Measurements from ENCODE around the gene LCN10. TPM values are rescaled to one million over a fixed set of nuclear protein-coding genes. Genes with fewer than 3 reads are reported as not detected.
"Not testable (repeated sequence)": the region's sequence is repeated elsewhere in the genome, so short reads cannot be mapped to it uniquely, and the experiment has no call there.

LCN10 gene
- total RNA-seq = 8.3 TPM

DNA sequence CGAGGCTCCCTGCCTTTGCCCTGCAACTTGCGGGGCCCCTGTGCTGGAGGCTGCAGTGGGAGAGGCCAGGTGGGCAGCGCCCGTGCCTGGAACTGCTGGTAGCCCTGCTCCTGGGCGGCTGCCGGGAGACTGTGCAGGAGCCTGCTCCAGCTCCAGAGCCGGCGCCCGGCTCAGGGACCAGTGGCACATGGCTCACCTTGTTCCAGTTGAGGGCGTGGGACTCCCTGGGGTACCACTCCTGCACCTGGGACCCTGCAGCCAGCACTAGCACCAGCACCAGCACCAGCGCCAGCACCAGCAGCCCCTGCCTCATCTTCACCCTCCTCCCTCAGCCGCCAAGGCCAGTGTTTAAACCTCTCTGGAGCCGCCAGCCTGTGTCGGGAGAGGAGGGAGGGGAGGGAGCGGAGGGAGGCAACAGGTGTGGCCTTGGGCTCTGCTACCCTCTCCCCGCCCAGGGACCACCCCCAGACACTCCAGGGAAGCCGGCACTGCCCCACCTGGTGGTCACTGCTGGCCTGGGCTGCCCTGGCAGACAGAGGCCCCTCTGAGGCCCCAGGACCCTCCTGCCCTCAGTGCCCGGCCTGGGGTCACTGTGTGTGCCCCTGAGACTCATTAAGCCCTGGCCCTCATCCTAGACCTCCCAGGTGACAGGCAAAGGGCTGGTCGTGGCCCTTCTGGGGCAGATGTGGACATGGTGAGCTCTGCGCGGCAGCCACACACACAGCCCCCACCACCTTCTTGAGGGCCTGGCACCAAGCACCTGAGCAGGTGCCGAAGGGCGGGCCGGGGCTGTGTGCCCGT is at the start of gene LCN10:
Gene LCN10, minus strand, starts transcription at position 350 of the 801 bp plus-strand sequence. Its CDS starts 37 bp downstream, at position 313.
- no peaks in the 10 kb centered on the region for H3K9me3 ChIP-seq
- peaks cover 3% of the 10 kb centered on the region for H3K27me3 ChIP-seq
- peaks cover 33% of the 10 kb centered on the region for H3K4me1 ChIP-seq
- no peak for TF ChIP-seq CTCF (IDR thresholded peaks at IDR 0.05)
- TF ChIP-seq POLR2AphosphoS5 (IDR thresholded peaks at IDR 0.05; ENCODE audit: insufficient read depth in 1 of 2, low read depth in 1 of 2) = no peak
- no peak for TF ChIP-seq POLR2A (IDR thresholded peaks at IDR 0.05)
- no peak within 1 kb of the TSS for H3K27ac ChIP-seq
- H3K4me3 ChIP-seq = peak within 1 kb of the TSS in 1 of 2 donors; percentile 3
- DNase-seq (ENCODE audit: extremely low spot score in 2 of 2) = no peak
- intact Hi-C loops (cut with DNase I) = no loop called here
- no peaks in the 10 kb centered on the region for H3K36me3 ChIP-seq

DNA sequence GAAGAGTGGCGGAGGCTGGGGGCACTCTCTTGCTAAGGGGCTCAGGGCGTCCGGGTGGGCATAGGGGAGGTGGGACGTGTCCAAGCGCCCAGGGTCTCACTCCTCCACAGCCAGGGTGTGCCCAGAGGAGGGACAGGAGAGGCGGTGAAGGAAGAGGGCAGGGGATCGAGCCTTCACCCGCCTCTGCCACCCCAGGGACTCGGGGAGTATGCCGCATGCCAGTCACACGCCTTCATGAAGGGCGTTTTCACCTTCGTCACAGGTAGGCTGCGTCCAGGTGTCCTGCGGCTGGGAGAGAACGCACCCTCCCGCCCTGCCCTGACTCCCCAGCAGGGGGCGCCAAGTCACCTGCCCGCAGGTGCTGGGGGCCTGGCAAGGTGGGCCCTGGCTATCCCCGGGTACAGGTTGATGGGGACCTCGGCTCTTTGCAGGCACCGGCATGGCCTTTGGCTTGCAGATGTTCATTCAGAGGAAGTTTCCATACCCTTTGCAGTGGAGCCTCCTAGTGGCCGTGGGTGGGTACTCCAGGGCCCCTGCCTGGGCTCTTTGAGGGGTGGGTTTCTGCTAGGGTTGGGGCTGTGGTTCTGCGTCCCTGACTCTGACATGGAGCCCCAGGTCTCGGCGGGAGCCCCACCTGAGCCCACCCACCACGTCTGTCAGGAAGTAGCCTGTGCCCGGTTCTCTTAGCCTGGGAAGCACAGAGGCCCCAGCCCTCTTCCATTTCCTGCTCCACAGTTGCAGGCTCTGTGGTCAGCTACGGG is 49.0 kb upstream of the LCN10 start:
- TF ChIP-seq POLR2A (IDR thresholded peaks at IDR 0.05) (no peak), CTCF (IDR thresholded peaks at IDR 0.05) (peak; percentile 59 to 72 (median 70)), POLR2AphosphoS5 (IDR thresholded peaks at IDR 0.05; ENCODE audit: insufficient read depth in 1 of 2, low read depth in 1 of 2) (peak in 1 of 2 donors; percentile 51)
- peak overlapping the region; percentile 78 to 79 for H3K4me3 ChIP-seq
- intact Hi-C loops (cut with DNase I) = loop anchor here (2.0 kb wide), 2 partner anchors 93 to 237 kb away; partner anchors contain the start of gene ABCA2
- no peaks in the 10 kb centered on the region for H3K36me3 ChIP-seq
- peaks cover 26% of the 10 kb centered on the region for H3K4me1 ChIP-seq
- no peaks in the 10 kb centered on the region for H3K9me3 ChIP-seq
- peak overlapping the region; percentile 97 for H3K27ac ChIP-seq
- no peaks in the 10 kb centered on the region for H3K27me3 ChIP-seq
- DNase-seq (ENCODE audit: extremely low spot score in 2 of 2) = no peak

- intact Hi-C loops (cut with DNase I) = loop anchor here (2.0 kb wide), 2 partner anchors 94 to 238 kb away; partner anchors contain the start of gene ABCA2
- peaks cover 26% of the 10 kb centered on the region for H3K4me1 ChIP-seq
These were observed 48.1 kb upstream of the LCN10 start, which contains the start of gene TMEM141 for GRCh38 chr9:136790640-136791515. TSS of gene TMEM141 (plus strand) at chr9:136791344. CDS start at chr9:136791371, 27 bp downstream.

GRCh38 chr9:136789523-136789937 is 46.8 kb upstream of the LCN10 start:
- no peak overlapping the region for H3K27ac ChIP-seq
- intact Hi-C loops (cut with DNase I) = no loop called here

More at GRCh38 chr9:136790640-136791515, 48.1 kb upstream of the LCN10 start, which contains the start of gene TMEM141:
- no peaks in the 10 kb centered on the region for H3K36me3 ChIP-seq
- peak in 1 of 2 donors; percentile 79 for TF ChIP-seq POLR2A (IDR thresholded peaks at IDR 0.05)
- TF ChIP-seq CTCF (IDR thresholded peaks at IDR 0.05) = no peak
- TF ChIP-seq POLR2AphosphoS5 (IDR thresholded peaks at IDR 0.05; ENCODE audit: insufficient read depth in 1 of 2, low read depth in 1 of 2) = peak; percentile 73 to 93
- H3K27me3 ChIP-seq = no peaks in the 10 kb centered on the region
- DNase-seq (ENCODE audit: extremely low spot score in 2 of 2) = peak; percentile 100
- peak within 1 kb of the TSS; percentile 97 for H3K27ac ChIP-seq
- no peaks in the 10 kb centered on the region for H3K9me3 ChIP-seq
- H3K4me3 ChIP-seq = peak within 1 kb of the TSS; percentile 78 to 79

DNA sequence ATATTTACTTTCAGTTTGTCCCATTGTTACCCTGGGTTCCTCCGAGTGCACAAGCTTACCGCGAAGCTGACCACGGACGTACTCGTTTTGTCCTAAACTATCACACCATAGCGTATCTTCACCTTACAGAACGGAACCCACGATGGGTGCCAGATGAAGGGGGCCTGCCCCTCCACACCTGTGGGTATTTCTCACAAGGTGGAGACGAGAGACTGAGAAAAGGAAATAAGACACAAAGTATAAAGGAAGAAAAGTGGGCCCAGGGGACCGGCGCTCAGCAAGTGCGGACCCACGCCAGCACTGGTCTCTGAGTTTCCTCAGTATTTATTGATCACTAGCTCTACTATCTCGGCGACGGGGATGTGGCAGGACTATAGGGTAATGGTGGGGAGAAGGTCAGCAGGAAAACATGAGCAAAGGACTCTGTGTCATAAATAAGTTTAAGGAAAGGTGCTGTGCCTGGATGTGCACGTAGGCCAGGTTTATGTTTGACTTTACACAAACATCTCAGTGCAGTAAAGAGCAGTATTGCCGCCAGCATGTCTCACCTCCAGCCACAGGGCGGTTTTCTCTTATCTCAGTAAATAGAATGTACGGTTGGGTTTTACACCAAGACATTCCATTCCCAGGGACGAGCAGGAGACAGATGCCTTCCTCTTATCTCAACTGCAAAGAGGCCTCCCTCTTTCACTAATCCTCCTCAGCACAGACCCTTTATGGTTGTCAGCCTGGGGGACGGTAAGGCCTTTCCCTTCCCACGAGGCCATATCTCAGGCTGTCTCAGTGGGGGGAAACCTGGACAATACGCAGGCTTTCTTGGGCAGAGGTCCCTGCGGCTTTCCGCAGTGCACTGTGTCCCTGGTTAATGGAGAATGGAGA is 46.1 kb upstream of the LCN10 start:
- intact Hi-C loops (cut with DNase I); H3K27me3 ChIP-seq; H3K9me3 ChIP-seq; DNase-seq (ENCODE audit: extremely low spot score in 2 of 2); H3K27ac ChIP-seq; H3K4me3 ChIP-seq; H3K36me3 ChIP-seq: not testable (repeated sequence)
- peaks cover 26% of the 10 kb centered on the region for H3K4me1 ChIP-seq

More at GRCh38 chr9:136789523-136789937, 46.8 kb upstream of the LCN10 start:
- H3K4me1 ChIP-seq = peaks cover 26% of the 10 kb centered on the region
- no peak overlapping the region for H3K4me3 ChIP-seq
- TF ChIP-seq POLR2A (IDR thresholded peaks at IDR 0.05) (no peak), CTCF (IDR thresholded peaks at IDR 0.05) (no peak), POLR2AphosphoS5 (IDR thresholded peaks at IDR 0.05; ENCODE audit: insufficient read depth in 1 of 2, low read depth in 1 of 2) (no peak)
- no peaks in the 10 kb centered on the region for H3K36me3 ChIP-seq
- no peaks in the 10 kb centered on the region for H3K9me3 ChIP-seq
- no peak for DNase-seq (ENCODE audit: extremely low spot score in 2 of 2)
- no peaks in the 10 kb centered on the region for H3K27me3 ChIP-seq

All from vagina (tissue), 2 donors.